Amygdala (tissue), 56 donors: ENCODE data around the gene GPR42.

Experiments used
- DNase-seq, 56 donors: peaks; one replicate each; lab custom pipeline; 2025; lab: John Stamatoyannopoulos, UW

The GPR42 gene

GRCh38 chr19:35370722-35371121 is at the start of gene GPR42:
GPR42 (plus strand) TSS chr19:35371068; CDS start chr19:35371360, 292 bp downstream.
- no peak for DNase-seq

GRCh38 chr19:35321291-35321690 is 49.6 kb upstream of the GPR42 start:
- DNase-seq = no peak

DNA sequence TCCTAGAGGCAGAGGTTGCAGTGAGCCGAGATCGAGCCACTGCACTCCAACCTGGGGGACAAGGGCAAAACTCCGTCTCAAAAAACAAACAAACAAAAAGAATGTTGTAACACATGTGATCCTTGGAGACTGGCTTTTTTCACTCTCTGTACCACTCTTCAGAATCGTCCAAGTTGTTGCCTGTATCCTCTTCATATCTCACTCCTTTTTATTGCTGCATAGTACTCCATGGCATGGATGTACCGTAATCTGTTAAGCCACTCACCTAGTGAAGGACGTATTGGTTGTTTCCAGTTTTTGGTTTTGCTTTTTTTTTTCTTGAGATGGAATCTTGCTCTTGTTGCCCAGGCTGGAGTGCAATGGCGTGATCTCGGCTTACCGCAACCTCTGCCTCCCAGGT is 48.9 kb upstream of the GPR42 start:
- no peak for DNase-seq

- no peak for DNase-seq
Observed at GRCh38 chr19:35327642-35328041, 43.2 kb upstream of the GPR42 start.

GRCh38 chr19:35328851-35329285 is 42.0 kb upstream of the GPR42 start, which contains the start of gene CD22:
CD22 (plus strand) TSS chr19:35329187; CDS start chr19:35332041, 2,854 bp downstream.
- no peak for DNase-seq

- DNase-seq = no peak
Observed at GRCh38 chr19:35329323-35329722, 41.5 kb upstream of the GPR42 start.

DNA sequence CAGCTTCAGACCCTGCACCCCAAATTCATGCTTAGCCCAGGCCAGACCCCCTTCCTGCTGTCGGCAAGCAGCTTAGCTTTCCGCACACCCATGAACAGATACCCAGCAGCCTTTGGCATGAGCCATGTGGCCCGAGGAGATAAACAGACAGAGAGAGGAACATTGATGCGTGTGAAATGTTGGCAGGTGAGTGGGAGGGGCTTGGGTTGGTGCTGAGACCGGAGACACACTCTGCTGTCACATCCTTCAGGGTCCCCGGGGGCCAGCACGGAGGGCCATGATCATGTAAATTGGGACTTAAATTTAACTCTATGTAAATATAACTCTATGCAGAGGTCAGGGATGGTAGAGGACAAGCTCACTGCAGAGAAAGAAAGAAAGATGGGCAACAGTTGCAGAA is 40.4 kb upstream of the GPR42 start:
- no peak for DNase-seq

- DNase-seq = no peak
Observed at GRCh38 chr19:35331551-35332214, 39.2 kb upstream of the GPR42 start.

DNA sequence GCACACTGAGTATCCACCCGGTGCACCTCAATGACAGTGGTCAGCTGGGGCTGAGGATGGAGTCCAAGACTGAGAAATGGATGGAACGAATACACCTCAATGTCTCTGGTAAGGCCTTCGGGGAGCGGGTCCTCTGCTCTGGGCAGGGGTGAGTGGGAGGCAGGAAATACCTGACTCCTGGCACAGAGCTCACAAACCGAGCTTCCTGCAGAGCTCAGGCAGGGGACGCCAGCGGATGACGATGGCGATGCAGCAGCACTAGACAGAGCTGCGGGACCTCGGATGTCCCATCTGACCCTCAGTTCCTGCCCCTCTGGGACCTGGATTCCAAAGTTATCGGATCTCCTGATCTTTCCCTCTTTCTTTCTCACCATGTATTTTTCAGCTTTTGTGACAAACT is 38.1 kb upstream of the GPR42 start:
- DNase-seq = no peak

GRCh38 chr19:35334144-35334753 is 36.6 kb upstream of the GPR42 start:
- DNase-seq = no peak

- DNase-seq = no peak
Observed at GRCh38 chr19:35336166-35336955, 34.5 kb upstream of the GPR42 start.

GRCh38 chr19:35337097-35337983 is 33.5 kb upstream of the GPR42 start:
- no peak for DNase-seq

- no peak for DNase-seq
Observed at GRCh38 chr19:35337984-35338296, 32.9 kb upstream of the GPR42 start.

DNA sequence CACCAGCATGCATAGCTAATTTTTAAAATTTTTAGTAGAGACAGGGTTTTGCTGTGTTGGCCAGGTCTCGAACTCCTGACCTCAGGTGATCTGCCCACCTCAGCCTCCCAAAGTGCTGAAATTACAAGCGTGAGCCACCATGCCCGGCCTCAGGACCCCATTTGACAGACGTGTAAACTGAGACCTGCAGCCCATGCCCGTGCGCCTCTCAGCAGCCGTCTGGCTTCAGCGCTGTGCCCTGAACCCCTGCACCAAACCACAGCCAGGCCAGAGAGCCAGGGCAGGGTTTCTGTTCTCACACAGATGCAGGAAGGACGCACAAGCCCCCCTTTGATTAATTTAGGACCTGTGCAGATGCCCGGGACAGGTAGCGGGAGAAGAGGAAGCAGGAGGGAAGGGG is 30.4 kb upstream of the GPR42 start:
- DNase-seq = no peak

GRCh38 chr19:35341006-35341405 is 29.9 kb upstream of the GPR42 start:
- no peak for DNase-seq

- DNase-seq = no peak
Observed at GRCh38 chr19:35341565-35342225, 29.2 kb upstream of the GPR42 start.

- DNase-seq = no peak
Observed at GRCh38 chr19:35342430-35342829, 28.4 kb upstream of the GPR42 start.

DNA sequence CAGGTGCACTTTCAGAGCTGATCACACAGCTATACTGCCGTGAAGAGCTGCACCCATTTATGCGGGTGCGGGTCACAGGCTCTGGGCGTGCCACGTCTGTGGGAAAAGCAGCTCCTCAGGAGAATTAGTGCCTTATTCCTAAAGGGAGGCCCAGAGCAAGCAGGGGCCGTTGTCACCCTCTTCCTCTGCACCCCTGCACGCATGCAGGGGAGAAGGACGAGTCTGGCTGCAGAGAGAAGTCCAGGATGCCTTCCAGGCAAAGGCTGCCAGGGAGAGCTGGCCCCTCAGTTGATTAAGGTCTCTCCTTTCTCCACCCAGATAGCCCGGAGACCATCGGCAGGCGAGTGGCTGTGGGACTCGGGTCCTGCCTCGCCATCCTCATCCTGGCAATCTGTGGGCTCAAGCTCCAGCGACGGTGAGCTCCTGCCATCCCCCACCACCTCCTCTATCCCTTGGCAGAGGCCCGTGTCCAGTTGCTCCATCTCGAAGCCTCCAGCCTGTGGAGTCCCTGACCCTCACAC is 26.3 kb upstream of the GPR42 start:
- DNase-seq = no peak

GRCh38 chr19:35345671-35346111 is 25.2 kb upstream of the GPR42 start:
- DNase-seq = no peak
